Measurements from ENCODE around the gene CCDC154.

GRCh38 chr16:1427473-1428461, 16.6 kb downstream of the CCDC154 start:
- no peak for TF ChIP-seq POLR2A (IDR thresholded peaks at IDR 0.05)
- TF ChIP-seq, protein P1, sequence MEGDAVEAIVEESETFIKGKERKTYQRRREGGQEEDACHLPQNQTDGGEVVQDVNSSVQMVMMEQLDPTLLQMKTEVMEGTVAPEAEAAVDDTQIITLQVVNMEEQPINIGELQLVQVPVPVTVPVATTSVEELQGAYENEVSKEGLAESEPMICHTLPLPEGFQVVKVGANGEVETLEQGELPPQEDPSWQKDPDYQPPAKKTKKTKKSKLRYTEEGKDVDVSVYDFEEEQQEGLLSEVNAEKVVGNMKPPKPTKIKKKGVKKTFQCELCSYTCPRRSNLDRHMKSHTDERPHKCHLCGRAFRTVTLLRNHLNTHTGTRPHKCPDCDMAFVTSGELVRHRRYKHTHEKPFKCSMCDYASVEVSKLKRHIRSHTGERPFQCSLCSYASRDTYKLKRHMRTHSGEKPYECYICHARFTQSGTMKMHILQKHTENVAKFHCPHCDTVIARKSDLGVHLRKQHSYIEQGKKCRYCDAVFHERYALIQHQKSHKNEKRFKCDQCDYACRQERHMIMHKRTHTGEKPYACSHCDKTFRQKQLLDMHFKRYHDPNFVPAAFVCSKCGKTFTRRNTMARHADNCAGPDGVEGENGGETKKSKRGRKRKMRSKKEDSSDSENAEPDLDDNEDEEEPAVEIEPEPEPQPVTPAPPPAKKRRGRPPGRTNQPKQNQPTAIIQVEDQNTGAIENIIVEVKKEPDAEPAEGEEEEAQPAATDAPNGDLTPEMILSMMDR (IDR thresholded peaks at IDR 0.05), result no peak

All from right lobe of liver (tissue), 4 donors.